HG02798 (cell line): ENCODE results near the gene TAS2R10.

Source experiments
- ATAC-seq: cut with Tn5 transposase; IDR thresholded peaks from one replicate; pipeline ENCODE4 v1.9.1; 2021; ENCODE audit warnings: mild to moderate bottlenecking; ENCODE audit not compliant: unreplicated experiment, poor library complexity

Gene TAS2R10

DNA sequence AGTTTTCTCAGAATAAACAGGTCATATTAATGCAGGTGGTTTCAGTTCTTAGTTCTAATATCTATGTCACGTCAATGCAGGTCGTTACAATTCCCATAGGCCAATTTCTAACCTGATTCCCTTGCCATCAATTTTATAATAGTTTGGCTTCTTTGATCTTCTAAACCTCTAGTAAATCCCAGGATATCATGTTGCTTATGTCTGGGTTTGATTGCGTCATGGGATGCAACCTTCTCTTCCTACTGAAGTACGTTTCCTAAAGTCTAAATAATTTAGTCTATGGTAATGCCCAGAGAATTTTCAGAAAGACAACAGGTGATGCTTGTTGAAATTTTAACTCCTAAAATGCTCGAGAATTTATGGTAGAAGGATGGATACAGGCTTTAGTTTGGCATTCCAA lies 42.9 kb downstream of the TAS2R10 start:
- no peak for ATAC-seq

DNA sequence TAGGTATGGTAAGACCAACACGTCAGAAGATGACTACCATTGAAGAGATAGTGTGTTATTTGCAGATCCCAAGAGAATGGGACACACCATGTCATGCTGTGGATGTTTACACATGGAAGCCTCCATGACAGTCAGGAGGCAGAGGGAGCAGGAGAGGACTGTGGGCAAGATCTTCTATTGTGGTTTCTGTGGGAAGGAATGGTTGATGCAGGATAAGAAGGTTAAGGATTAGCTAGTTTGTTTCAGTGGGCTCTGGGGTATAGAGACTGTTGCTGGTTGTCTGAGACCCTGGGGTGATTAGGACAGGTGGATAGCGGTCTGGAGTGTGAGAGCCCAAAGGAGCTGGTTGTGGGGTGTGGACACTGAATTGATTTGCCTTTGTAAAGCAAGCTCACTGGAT lies 47.1 kb downstream of the TAS2R10 start:
- ATAC-seq = no peak
